H4 (cell line): Measurements from ENCODE around the gene FOSB. TPM values are rescaled to one million over a fixed set of nuclear protein-coding genes. Genes with fewer than 3 reads are reported as not detected.

ENCODE experiments used
- DNase-seq: peaks from one replicate; pipeline ENCODE4 v3.0.0-alpha.2; 2015; ENCODE audit warnings: low spot score
- total RNA-seq: library from RNA; depleted of rRNA; stranded (reverse); fragments of >200 nt; shearing (Covaris generic); gene quantifications from 2 replicates; pipeline ENCODE4 v1.2.3, GENCODE V29; 2014

Gene FOSB
- total RNA-seq, 1 experiment from 2014 or later, result 1.2 TPM

DNA sequence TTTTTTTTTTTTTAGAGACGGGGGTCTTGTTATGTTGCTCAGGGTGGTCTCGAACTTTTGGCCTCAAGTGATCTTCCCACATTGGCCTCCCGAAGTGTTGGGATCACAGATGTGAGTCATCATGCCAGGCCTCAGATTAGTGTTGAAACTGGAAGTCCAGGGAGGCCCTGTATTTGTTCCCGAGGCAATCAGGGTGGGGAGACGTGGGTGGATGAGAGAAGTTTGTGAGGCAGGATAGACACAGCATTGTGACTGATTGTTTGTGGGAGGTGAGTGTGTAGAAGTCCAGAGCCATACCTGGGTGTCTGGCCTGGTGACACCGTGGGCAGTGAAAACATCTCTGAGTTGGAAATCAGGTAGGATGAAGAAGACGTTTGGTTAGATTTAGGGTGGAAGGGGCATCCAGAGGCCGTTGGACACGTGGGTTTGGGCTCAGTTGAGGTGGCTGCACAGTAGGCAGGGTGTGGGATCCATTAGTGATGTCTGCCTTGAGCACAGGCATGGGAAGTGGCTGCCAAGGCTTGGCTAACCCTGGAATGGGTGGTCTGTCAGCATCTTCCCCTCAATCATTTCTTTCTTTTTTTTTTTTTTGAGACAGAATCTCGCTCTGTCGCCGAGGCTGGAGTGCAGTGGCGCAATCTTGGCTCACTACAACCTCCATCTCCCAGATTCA, 16.6 kb downstream of the FOSB start:
- no peak for DNase-seq

DNA sequence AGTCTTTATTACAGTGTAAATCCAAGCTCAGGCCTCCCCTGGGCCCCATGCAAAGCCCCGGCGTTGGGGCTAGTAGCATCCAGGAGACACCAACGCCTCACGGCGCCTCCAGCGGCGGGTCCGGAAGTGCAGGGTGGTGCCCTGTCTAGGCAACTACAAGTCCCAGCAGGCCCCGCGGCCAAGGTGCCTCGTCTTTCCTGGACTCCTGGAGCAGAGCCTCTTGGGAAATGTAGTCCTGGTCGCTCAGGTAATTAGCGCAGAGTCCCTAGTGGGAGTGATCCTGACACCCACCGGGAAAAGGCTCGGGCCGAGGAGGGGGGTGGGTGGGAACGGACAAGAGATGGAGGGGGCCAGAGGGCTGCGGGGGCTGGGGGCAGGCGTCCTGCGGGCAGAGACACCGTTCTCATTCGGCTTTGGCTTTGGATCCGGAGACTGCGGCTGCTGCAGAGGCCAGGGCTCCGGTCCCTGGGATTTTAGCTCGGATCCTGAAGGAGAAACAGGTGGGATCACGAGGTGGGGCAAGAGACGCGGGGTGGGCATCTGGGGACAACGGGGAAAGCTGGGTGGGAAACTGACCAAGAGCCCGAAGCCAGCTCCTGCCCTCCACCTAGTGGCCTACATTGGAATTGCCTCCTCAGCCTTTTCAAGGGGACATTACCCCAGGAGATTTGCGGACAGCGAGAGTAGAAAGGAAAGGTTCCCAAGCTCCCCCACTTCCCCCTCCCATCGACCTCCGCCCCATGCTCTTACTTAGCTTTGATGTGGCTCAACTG, 17.7 kb downstream of the FOSB start:
- peak; percentile 89 for DNase-seq

DNA sequence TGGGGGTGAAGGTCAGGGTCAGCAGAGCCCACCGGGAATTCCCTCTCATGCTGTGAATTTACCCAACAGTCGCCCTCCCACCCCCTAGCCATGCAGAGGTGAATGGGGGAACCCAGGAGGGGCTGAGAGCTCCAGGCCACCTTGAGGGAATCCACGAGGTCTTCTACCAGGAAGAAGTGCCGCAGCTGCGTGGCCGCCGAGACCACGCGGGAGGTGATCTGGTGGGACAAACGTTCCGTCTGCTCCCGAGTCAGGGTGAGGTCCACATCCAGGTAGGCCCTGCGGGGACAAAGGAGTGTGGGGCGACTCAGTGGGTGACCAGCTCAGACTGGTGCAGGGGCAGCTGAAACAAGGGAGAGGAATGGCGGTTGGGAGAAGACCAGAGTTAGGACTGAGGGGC, 20.9 kb downstream of the FOSB start:
- DNase-seq, result no peak

DNA sequence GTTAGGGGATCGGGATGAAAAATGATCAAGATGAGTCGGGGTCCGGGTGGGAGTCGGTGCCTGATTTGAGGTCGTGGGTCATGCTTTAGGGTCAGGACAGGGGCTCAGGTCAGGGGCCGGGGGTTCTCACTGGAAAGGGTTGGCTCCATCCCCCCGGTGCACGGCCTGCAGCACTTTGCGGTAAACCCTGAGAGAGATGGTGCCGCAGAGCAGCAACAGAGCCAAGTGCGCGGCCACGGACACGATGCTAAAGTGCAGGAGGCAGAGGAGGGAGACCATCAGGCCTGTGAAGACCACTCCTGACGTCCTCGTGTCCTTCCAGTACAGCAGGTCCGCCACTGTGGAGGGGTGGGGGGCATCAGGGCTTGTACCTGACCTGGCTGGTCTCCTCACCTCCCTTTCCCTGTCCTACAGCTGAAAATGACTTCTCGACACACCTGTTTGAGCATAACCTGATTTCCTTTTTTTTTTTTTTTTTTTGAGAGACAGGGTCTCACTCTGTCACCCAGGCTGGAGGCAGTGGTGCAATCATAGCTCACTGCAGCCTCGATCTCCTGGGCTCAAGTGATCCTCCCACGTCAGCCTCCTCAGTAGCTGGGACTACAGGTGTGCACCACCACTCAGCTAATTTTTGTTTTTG, 21.5 kb downstream of the FOSB start:
- no peak for DNase-seq

DNA sequence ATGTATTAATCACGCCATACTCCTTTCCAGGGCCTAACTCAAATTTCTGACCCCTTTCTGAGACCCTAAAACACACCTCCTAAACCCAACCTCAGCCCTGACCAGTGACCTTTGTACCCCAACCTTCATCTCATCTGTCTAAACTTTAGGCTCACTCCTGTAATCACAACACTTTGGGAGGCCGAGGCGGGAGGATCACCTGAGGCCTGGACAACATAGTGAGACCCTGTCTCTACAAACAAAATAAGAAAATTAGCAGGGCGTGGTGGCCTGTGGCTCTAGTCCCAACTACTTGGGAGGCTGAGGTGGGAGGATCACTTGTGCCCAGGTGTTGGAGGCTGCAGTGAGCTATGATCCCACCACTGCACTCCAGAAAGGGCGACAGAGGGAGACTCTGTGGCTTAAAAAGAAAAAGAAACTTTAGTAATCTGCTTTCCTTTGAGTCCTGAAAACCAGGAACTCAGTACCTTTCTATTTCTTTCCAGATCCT, 24.4 kb downstream of the FOSB start:
- DNase-seq, result no peak

DNA sequence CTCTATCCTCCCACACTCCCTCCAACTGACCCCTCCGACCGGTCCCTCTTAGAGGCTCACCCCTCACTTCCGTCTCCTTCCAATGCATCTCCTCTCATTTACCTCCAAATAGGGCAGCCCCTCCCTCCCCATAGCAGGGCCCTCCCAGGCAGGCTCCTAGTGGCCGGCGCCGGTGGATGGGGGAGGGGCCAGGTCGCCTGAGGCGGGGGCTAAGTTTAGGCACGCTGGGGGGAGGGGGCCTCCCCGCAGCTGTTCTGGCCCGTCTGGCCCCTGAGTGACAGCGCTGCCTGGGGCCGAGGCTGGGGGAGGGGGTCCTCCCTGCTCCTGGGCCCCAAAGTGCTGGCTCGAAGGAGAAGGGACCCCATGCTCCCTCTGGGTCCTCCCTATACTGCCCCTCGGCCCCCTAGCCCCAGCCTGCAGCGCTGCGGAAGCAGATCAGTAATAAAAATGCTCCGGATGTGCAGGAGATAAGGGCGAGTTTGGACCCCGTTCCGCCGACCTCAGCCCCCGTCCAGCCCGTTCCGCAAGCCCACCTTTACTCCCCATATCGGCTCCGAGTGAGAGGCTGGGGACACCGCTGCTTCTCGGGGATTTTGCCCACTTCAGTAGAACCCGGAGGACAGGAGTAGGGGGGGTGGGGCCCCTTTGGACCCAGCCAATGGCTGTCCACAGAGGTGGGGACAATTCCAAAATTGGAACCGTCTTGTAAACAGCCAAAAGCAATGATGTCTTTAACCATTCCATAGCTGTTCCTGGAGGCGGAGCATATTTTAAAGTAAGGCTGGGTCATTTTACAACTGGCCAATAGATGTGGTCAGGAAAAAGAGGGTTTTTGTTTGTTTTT, 25.1 kb downstream of the FOSB start:
- DNase-seq, result no peak

DNA sequence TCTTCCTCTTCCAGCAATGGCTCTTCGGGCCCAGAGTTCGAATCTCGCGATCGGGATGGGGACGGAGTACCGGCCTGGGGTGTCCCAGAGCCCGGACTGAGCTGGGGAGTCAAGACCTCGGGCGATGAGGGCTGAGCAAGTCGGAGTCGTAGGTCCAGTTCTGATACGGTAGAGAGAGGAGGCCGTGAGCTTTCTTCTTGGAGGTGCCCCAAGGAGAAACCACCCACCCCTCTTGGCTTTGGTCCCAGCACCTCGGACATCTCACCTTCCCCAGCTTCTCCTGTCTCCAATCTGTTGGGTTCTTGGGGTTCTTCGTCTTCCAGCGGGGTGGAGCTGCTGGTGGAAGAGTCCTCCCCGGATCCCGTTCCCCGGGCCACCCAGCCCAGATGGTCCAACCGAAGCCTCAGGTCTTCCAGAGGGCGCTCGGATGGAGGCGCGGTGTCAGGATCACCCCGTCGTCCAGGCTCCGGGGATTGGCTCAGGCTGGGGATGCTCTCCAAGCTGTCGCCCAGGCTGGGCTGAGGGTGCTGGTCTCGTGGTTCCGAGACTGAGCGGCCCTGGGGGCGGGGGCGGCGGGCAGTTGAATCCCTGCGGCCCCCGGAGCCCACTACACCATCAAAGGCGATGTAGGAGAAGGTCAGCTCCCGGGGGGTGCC, 26.6 kb downstream of the FOSB start:
- no peak for DNase-seq

DNA sequence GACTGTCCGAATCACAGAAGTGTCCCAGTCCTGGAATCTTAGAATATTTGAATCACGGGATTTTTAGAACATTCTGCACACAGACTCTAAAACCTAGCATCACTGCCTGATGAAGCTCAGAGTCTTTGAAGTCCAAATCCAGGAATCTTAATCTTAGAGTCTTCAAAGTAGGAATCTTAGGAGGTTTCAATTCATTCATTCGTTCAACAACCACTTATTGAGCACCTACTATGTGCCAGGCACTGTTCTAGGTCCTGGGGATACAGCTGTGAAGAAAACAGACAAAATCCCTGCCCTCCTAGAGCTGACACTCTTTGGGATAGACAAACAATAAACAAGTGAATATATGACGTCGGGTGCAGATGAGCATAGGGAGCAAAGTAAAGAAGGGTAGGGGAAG, 27.4 kb downstream of the FOSB start:
- no peak for DNase-seq

DNA sequence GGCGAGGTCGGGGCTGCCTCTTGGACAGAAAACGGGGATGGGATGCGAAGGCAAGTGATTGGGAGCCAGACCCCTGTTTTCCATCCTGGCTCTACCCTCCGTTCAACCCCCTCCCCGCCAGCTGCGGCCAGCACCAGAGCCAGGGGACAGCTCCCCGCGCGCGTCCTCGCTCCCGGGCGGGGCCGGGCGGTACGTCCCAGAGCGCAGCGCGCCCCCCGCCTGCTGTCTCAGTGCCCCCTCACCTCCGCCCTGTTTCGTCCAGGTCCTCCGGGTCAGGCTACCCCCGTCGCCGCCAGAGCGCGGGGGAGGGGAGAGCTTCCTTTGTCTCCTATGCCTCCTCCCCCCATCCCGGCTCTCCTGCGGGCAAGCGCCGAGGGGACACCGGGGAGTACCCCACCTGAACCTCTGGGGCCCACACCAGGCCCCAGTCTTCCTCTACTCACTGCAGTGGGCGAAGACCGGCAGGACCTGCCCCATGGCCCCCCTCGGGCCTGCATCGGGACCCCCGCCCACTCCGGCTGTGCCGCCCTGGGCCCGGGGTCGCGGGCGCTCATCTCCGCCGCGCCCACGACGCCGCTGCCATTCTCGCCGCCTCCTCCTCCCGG, 28.7 kb downstream of the FOSB start:
- no peak for DNase-seq

DNA sequence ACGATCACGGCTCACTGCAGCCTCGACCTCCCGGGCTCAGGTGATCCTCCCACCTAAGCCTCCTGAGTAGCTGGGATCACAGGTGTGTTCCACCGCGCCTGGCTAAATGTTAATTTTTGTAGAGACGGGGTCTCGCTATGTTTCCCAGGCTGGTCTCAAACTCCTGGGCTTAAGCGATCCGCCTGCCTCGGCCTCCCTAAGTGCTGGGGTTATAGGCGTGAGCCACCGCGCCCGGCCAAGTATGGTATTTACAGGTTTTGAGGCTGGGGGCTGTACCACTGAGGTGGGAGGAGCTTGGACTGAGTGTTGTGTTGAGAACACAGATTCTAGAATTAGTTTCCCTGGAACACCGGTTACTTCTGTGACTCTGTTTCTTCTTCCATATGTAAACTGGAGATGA, 30.0 kb downstream of the FOSB start:
- DNase-seq, result no peak

DNA sequence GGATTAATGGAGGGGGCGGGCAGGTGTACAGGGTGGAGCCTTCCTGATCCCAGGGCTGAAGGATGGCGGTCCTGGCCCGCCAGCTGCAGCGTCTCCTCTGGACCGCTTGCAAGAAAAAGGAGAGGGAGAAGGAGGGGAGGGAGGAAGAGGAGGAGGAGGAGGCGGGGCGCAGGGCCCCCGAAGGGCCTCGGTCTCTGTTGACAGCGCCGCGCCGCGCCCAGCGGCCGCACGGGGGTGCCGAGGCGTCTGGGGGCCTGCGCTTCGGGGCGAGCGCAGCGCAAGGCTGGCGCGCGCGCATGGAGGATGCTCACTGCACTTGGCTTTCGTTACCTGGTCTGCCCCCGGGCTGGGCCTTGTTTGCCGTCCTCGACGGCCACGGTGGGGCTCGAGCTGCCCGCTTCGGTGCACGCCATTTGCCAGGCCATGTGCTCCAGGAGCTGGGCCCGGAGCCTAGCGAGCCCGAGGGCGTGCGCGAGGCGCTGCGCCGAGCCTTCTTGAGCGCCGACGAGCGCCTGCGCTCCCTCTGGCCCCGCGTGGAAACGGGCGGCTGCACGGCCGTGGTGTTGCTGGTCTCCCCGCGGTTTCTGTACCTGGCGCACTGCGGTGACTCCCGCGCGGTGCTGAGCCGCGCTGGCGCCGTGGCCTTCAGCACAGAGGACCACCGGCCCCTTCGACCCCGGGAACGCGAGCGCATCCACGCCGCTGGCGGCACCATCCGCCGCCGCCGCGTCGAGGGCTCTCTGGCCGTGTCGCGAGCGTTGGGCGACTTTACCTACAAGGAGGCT, 30.8 kb downstream of the FOSB start, which contains the start of gene PPM1N:
Gene PPM1N, plus strand, starts transcription at position 33 of the 785 bp plus-strand sequence. Its CDS starts 30 bp downstream, at position 63.
- DNase-seq, result no peak

DNA sequence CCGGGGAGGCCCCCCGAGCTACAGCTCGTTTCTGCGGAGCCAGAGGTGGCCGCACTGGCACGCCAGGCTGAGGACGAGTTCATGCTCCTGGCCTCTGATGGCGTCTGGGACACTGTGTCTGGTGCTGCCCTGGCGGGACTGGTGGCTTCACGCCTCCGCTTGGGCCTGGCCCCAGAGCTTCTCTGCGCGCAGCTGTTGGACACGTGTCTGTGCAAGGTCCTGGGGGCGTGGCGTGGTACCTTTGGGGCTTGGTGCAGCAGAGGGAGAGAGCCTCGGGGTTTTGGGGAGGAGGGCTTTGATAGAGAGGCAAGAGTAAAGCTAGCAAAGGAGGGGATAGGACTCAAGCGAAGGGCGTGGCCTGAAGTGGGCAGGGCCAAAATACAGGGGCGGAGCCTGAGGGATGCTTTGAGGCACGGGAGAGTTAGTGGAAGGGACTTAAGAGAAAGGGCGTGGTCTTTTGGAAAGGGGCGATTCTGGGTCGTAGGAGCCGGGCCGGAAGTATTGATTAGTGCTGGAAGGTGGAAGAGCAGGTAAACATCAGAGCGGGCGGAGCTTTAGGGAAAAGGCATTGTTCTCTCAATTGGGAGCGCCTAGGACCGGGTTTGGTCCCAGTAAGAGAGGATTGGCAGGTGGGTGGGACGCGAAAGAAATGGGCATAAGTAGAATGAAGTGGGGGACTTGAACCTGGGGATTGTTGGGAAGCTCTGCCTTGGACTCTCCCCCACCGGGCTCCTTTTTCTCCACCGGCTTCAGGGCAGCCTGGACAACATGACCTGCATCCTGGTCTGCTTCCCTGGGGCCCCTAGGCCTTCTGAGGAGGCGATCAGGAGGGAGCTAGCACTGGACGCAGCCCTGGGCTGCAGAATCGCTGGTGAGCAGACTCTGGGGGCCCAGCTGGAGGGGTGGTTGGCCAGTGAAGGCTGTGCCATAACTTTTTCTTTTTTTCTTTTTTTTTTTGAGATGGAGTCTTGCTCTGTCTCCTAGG, 31.7 kb downstream of the FOSB start:
- no peak for DNase-seq

DNA sequence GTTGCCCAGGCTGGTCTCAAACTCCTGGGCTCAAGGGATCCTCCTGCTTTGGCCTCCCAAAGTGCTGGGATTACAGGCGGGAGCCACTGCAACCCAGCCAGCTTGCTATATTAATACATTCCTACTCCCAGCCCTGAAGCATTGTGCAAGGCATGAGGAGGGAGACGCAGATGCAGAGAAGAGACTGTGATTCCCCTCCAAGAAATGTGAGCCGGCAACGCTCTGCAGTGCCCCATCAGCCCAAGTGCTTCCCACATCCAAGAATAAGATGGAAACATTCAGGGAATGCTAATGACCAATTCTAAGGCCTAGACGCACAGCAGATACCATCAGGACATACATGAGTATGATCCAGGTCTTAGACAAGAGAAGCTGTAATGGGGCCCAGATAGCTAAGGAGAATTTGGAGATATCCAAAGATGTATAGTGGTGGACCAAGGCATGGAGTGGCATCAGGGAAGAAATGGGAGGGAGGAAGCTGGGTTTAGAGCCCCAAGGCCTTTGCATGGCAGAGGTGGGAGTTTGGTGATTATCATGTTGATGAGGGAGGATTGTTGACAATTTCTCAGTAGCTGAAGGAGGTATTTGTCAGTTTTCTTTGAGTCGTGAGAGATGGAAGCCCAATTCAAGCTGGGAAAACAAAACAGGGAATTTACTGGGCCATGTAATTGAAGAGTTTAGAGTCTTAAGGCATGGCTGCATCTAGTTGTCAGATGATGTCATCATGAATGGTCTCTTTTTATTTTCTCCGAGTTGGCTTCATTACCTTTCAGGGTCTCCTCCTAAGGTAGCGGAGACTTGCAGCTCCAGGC, 33.3 kb downstream of the FOSB start:
- no peak for DNase-seq

DNA sequence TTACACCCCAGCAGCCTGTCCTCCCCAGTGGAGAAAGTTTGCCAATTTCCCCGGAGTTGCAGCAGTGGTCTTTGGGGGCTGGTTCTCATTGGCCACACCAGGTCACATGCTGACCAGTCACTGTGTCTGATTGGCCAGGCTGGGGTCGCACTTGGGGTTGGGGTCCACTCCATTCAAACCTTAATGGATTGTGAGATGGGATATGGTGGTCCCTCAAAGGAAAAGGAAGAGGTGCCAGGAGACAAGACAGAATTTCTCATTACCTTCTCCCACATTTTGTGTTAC, 33.9 kb downstream of the FOSB start:
- no peak for DNase-seq

DNA sequence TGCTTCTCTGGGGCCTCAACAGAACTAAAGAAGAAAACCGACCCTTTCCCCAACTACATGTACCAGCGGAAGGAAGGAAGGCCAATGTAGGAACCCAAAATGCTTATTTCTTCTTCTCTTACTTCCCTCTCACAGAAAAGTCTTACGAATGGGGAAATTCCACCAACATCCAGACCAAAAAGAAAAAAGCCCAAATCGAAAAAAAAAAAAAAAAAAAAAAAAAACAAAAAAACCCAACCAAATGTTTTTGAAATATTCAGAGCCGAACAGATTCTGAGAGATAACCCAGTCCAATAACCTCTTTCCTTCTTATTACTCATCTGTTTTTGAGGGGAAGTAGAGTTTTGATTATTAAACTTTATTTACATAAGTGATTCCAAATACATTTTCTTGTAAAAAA, 34.3 kb downstream of the FOSB start:
- no peak for DNase-seq

DNA sequence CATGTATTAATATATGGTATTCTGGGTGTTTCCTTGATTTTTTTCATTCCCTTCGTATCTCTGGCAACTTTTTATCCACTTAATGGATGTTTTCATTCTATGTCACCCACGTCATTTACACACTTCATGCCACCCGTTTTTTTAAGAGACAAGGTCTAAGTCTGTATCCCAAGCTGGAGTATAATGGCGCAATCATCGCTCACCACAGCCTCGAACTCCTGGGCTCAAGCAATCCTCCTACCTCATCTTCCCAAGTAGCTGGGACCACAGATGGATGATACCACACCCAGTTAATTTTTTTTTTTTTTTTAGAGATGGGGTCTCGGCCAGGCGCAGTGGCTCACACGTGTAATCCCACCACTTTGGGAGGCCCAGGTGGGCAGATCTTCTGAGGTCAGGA, 36.1 kb downstream of the FOSB start:
- DNase-seq, result no peak

DNA sequence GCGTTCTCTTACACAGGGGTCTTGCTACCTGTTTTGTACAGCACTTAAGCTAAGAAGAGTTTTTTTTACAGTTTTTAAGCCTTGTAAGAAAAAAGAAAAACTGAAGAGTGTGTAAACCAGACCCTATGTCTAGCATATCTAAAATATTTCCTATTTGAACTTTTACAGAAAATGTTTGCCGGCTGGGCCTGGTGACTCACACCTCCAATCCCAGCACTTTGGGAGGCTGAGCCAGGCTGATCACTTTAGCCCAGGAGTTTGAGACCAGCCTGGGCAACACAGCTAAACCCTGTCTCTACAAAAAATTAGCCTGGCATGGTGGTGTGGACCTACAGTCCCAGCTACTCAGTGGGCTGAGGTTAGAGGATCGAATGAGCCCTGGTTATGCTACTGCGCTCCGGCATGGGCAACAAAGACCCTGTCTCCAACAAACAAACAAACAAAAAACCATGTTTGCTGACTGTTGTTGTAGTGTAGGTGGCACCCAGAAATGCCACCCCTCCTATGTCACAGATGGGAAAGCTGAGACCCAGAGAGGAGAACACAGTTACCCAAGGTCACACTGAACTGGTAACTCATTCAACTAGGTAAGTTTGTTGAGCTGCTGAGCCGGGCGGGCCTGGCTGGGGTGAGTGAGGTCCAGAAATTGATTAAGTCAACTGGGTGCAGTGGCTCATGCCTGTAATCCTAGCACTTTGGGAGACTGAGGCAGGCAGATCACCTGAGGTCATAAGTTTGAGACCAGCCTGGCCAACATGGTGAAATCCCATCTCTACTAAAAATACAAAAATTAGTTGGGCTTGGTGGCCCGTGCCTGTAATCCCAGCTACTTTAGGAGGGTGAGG, 37.6 kb downstream of the FOSB start:
- DNase-seq, result no peak

DNA sequence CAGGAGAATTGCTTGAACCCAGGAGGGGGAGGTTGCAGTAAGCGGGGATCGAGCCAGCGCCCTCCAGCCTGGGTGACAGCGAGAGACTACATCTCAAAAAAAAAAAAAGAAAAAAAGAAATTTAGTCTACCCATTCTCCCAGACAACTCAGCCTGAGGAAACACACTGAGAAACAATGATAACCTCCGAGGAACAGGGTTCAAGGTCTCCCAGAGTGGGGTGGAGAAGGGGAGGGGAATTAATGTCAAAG, 38.1 kb downstream of the FOSB start:
- no peak for DNase-seq
